Esophagus muscularis mucosa (tissue), 4 donors: ENCODE results near the gene PAX5. TPM values are rescaled to one million over a fixed set of nuclear protein-coding genes. Genes with fewer than 3 reads are reported as not detected.

Source experiments
- DNase-seq: peaks from one replicate; pipeline ENCODE4 v3.0.0-alpha.2; 2017; ENCODE audit errors: extremely low spot score
- H3K27ac ChIP-seq, 4 donors: fragments of 200-600 bp; sonication (generic); replicated peaks in 1 of 4; 1 replicate in 3 of 4; 2 replicates in 1 of 4; pipeline ENCODE4 v1.5.1; 2016 to 2019; ENCODE audit warnings: mild to moderate bottlenecking in 1 of 4
- H3K27me3 ChIP-seq, 4 donors: fragments of 200-600 bp; sonication (generic); one replicate each; pipeline versions ENCODE4 v1.5.1 to v1.6.0; 2016 to 2019
- H3K36me3 ChIP-seq, 4 donors: fragments of 200-600 bp; sonication (generic); one replicate each; pipeline ENCODE4 v1.5.1; 2016 to 2019
- H3K4me1 ChIP-seq, 4 donors: fragments of 200-600 bp; sonication (generic); one replicate each; pipeline ENCODE4 v1.5.1; 2016 to 2019
- H3K4me3 ChIP-seq, 4 donors: fragments of 200-600 bp; sonication (generic); 1 replicate in 2 of 4; 2 replicates in 2 of 4; pipeline ENCODE4 v1.5.1; 2016 to 2019; ENCODE audit warnings: mild to moderate bottlenecking in 4 of 4, moderate library complexity in 1 of 4
- H3K9me3 ChIP-seq, 4 donors: fragments of 200-600 bp; sonication (generic); 1 replicate in 3 of 4; 2 replicates in 1 of 4; pipeline ENCODE4 v1.5.1; 2016 to 2019
- CTCF ChIP-seq, 3 experiments: fragments of 200-600 bp in 2 of 3; fragments of 450-650 bp in 1 of 3; sonication (generic) in 2 of 3; IDR thresholded peaks; one replicate each; pipeline ENCODE4 v1.5.1; 2017 to 2019; ENCODE audit warnings: antibody characterized with exemption in 3 of 3, mild to moderate bottlenecking in 2 of 3, moderate library complexity in 1 of 3
- EP300 ChIP-seq: sonication (generic); formaldehyde crosslinking; IDR thresholded peaks from one replicate; pipeline ENCODE4 v1.6.1; 2017; ENCODE audit warnings: antibody characterized with exemption
- POLR2A ChIP-seq: fragments of 450-650 bp; IDR thresholded peaks from one replicate; pipeline ENCODE4 v1.6.1; 2017; ENCODE audit warnings: antibody characterized with exemption, moderate library complexity, mild to moderate bottlenecking, low read depth
- POLR2AphosphoS5 ChIP-seq, 2 donors: sonication (generic); formaldehyde crosslinking; IDR thresholded peaks; one replicate each; pipeline ENCODE4 v1.6.1; 2017; ENCODE audit warnings: antibody characterized with exemption in 2 of 2
- WGBS: methylation state at CpG from one replicate; pipeline ENCODE4 v1.1.5; 2018; 5-methylcytosine and 5-hydroxymethylcytosine counted together
- intact Hi-C: fragments of 100-400 bp; cut with DNase I; formaldehyde crosslinking; loops from one replicate; pipeline ENCODE4 v1.15.1; 2023
- total RNA-seq, 4 donors: library from RNA; depleted of rRNA; stranded (reverse); fragments of >200 nt; gene quantifications; one replicate each; pipeline versions ENCODE4 v1.1.0 to v1.2.1, GENCODE V29; 2016

PAX5 gene
- total RNA-seq, 4 donors from 2014 or later = 0.17 TPM; not detected in 3

- intact Hi-C loops = no loop called here
- peaks cover 0 to 18% (median 0%) of the 10 kb centered on the region in 4 donors for H3K27me3 ChIP-seq
- no peak for DNase-seq
- H3K4me3 ChIP-seq = no peak overlapping the region
- no peak overlapping the region for H3K27ac ChIP-seq
- peaks cover 0 to 17% (median 12%) of the 10 kb centered on the region in 4 donors for H3K9me3 ChIP-seq
- H3K36me3 ChIP-seq = no peaks in the 10 kb centered on the region
- TF ChIP-seq POLR2A (no peak), POLR2AphosphoS5 (IDR thresholded peaks at IDR 0.05) (no peak), EP300 (no peak), CTCF (IDR thresholded peaks at IDR 0.05) (no peak)
- WGBS = 71% methylated on average over 2 of the region's 2 CpGs
- H3K4me1 ChIP-seq = no peaks in the 10 kb centered on the region
Measured at GRCh38 chr9:36793277-36793676, 240.8 kb downstream of the PAX5 start.

- DNase-seq = no peak
- Histone ChIP-seq H3K4me1 (no peaks in the 10 kb centered on the region), H3K9me3 (peaks cover 0 to 17% (median 12%) of the 10 kb centered on the region in 4 donors), H3K4me3 (no peak overlapping the region), H3K36me3 (no peaks in the 10 kb centered on the region), H3K27ac (no peak overlapping the region), H3K27me3 (peaks cover 0 to 23% (median 0%) of the 10 kb centered on the region in 4 donors)
- intact Hi-C loops = no loop called here
- no peak for TF ChIP-seq CTCF (IDR thresholded peaks at IDR 0.05)
- TF ChIP-seq POLR2AphosphoS5 (IDR thresholded peaks at IDR 0.05) = no peak
- TF ChIP-seq POLR2A = no peak
- TF ChIP-seq EP300 = no peak
- WGBS = 63% methylated on average over 8 of the region's 9 CpGs
Measured at GRCh38 chr9:36791222-36791950, 242.7 kb downstream of the PAX5 start.

- no peaks in the 10 kb centered on the region for H3K36me3 ChIP-seq
- 49% methylated on average over 3 of the region's 3 CpGs for WGBS
- no peaks in the 10 kb centered on the region for H3K4me1 ChIP-seq
- no peak for DNase-seq
- H3K9me3 ChIP-seq = peaks cover 0 to 17% (median 12%) of the 10 kb centered on the region in 4 donors
- intact Hi-C loops = no loop called here
- H3K4me3 ChIP-seq = no peak overlapping the region
- H3K27me3 ChIP-seq = peaks cover 0 to 33% (median 0%) of the 10 kb centered on the region in 4 donors
- no peak overlapping the region for H3K27ac ChIP-seq
- no peak for TF ChIP-seq POLR2AphosphoS5 (IDR thresholded peaks at IDR 0.05)
- no peak for TF ChIP-seq POLR2A
- TF ChIP-seq EP300 = no peak
- no peak for TF ChIP-seq CTCF (IDR thresholded peaks at IDR 0.05)
Measured at GRCh38 chr9:36789886-36790285, 244.2 kb downstream of the PAX5 start.

GRCh38 chr9:36788534-36788933 is 245.5 kb downstream of the PAX5 start:
- H3K9me3 ChIP-seq = peaks cover 0 to 7% (median 6%) of the 10 kb centered on the region in 4 donors
- TF ChIP-seq CTCF (IDR thresholded peaks at IDR 0.05) = peak in 1 of 3 experiments; percentile 33
- TF ChIP-seq POLR2A = no peak
- no peak for TF ChIP-seq POLR2AphosphoS5 (IDR thresholded peaks at IDR 0.05)
- intact Hi-C loops = no loop called here
- peaks cover 0 to 45% (median 0%) of the 10 kb centered on the region in 4 donors for H3K27me3 ChIP-seq
- WGBS = 44% methylated on average over 5 of the region's 5 CpGs
- no peaks in the 10 kb centered on the region for H3K36me3 ChIP-seq
- no peak for DNase-seq
- H3K4me1 ChIP-seq = no peaks in the 10 kb centered on the region
- H3K4me3 ChIP-seq = no peak overlapping the region
- no peak overlapping the region for H3K27ac ChIP-seq
